IgD-negative memory B cell (primary cell): ENCODE measurements around the gene PELI3. TPM values are rescaled to one million over a fixed set of nuclear protein-coding genes. Genes with fewer than 3 reads are reported as not detected.
A peak's percentile ranks its signal among the peaks of the same experiment; 100 is the strongest.
"Not testable (repeated sequence)": the region's sequence is repeated elsewhere in the genome, so short reads cannot be mapped to it uniquely, and the experiment has no call there.

ENCODE experiments used
- H3K27ac Mint-ChIP-seq, 3 donors: one replicate each; pipeline ENCODE4 v1.8.0; 2020 to 2022; ENCODE audit warnings: mild to moderate bottlenecking in 3 of 3, mixed read lengths in 3 of 3, moderate library complexity in 1 of 3
- H3K27me3 Mint-ChIP-seq: one replicate; pipeline ENCODE4 v1.8.0; 2021; ENCODE audit warnings: mixed read lengths
- H3K36me3 Mint-ChIP-seq: one replicate; pipeline ENCODE4 v1.8.0; 2020; ENCODE audit warnings: mild to moderate bottlenecking, mixed read lengths
- H3K4me1 Mint-ChIP-seq, 3 donors: one replicate each; pipeline ENCODE4 v1.8.0; 2020 to 2022; ENCODE audit warnings: mixed read lengths in 3 of 3, mild to moderate bottlenecking in 1 of 3
- H3K4me3 Mint-ChIP-seq, 4 donors: one replicate each; pipeline ENCODE4 v1.8.0; 2020 to 2022; ENCODE audit warnings: mild to moderate bottlenecking in 4 of 4, mixed read lengths in 4 of 4, moderate library complexity in 3 of 4
- H3K9me3 Mint-ChIP-seq, 3 donors: one replicate each; pipeline ENCODE4 v1.8.0; 2020 to 2021; ENCODE audit warnings: mixed read lengths in 3 of 3, mild to moderate bottlenecking in 1 of 3
- polyA plus RNA-seq: library from polyadenylated mRNA; unstranded; fragments of 300-500 nt; fragmentation: Illumina TruSeq; gene quantifications from one replicate; pipeline ENCODE4 v1.2.3, GENCODE V29; 2021

The PELI3 gene, protein sequence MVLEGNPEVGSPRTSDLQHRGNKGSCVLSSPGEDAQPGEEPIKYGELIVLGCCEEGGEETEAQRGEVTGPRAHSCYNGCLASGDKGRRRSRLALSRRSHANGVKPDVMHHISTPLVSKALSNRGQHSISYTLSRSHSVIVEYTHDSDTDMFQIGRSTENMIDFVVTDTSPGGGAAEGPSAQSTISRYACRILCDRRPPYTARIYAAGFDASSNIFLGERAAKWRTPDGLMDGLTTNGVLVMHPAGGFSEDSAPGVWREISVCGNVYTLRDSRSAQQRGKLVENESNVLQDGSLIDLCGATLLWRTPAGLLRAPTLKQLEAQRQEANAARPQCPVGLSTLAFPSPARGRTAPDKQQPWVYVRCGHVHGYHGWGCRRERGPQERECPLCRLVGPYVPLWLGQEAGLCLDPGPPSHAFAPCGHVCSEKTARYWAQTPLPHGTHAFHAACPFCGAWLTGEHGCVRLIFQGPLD
- polyA plus RNA-seq: 4.3 TPM

DNA sequence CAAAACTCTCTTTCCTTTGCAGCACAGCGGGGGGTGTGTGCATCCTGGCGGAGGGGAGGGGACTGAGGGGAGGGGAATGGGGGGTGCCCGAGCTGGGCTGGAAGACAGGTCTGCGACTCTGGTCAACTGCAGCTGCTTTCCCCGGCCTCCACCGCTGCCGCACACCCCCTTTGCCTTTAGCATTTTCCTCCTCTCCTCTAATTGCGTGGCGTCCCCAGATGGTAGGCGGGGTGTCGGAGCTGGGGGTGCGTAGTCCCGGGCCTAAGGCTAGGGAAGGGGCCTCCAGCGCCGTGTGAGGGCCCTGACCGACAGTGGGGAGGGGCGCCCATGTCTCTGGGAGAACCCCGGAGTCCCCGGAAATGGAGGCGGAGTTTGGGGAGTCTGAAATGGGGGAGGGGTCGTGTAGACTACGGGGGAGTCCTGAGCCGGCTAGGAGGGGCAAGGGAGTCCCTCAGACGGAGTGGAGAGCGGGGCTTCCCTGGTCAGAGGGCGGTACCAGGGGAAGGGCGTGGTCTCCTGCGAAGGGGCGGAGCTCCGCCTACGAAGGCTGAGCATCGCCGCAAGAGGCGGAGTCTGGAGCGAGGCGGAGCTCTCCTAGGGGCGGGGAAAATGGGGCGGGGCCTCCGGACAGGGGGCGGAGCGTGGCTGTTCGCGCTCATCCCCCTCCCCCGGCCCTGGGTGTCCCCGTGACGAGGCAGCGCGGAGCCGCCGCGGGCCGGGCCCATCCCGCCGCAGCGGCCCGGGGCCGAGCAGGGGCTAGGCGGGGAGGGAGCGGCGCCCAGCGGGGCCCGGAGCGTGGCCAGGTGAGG, at the start of gene PELI3:
TSS of gene PELI3 (plus strand) at position 681 of the 809 bp plus-strand sequence. CDS start 1,224 bp downstream, outside the sequence.
- H3K4me1 Mint-ChIP-seq: peaks cover 18 to 20% (median 18%) of the 10 kb centered on the region in 3 donors
- H3K4me3 Mint-ChIP-seq: peak within 1 kb of the TSS; percentile 86 to 97 (median 92)
- H3K27ac Mint-ChIP-seq: peak within 1 kb of the TSS; percentile 64 to 90 (median 87)
- H3K9me3 Mint-ChIP-seq: peaks cover 0 to 4% (median 0%) of the 10 kb centered on the region in 3 donors
- no peaks in the 10 kb centered on the region for H3K27me3 Mint-ChIP-seq
- H3K36me3 Mint-ChIP-seq: peaks cover 2% of the 10 kb centered on the region

GRCh38 chr11:66417000-66417399, 49.7 kb upstream of the PELI3 start:
- Mint-ChIP-seq H3K27ac (peak overlapping the region in 1 of 3 donors; percentile 87), H3K36me3 (no peaks in the 10 kb centered on the region), H3K4me1 (peaks cover 1 to 10% (median 4%) of the 10 kb centered on the region in 3 donors), H3K9me3 (peaks cover 0 to 2% (median 0%) of the 10 kb centered on the region in 3 donors), H3K4me3 (no peak overlapping the region), H3K27me3 (peaks cover 50% of the 10 kb centered on the region)

DNA sequence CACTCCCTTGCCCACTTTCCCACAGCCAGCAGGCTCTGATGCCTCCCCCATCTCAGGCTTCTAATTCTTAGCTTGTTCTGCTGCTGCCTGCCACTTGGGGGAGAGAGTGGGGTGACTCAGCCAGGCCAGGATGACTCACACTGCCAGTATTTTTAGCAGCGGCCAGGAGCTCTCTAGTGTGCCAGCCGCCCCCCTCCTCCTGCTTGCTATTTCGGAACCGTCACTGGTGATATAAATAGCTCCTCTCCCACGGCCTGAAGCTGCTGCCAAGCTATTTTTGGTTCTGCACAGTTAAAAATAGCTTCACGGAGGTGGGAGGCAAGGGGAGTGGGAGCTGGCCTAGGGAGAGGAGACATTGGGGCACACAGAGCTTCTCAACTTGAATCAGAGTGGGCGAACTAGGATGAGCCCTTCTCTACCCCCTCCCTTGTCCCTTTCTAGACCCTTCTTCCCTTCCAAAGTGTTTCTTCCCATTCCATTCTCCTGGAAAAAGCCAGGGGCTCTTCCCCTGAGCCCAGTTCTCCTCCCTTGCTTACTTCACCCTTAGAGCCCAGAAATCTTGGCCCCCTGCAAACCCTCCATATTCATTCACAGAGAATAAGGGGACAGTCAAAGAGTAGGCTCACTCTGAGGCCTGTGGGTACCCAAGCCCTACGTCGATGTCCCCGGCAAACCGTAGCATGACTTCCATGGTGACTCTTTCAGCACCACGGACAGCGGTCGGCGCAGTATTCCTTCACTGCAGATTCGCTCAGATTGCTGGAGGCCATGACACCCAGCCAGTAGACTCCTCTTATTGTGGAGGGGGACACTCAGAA, 48.3 kb upstream of the PELI3 start:
- Mint-ChIP-seq H3K4me3 (peak overlapping the region in 1 of 4 donors; percentile 80), H3K27me3 (peaks cover 48% of the 10 kb centered on the region), H3K27ac (peak overlapping the region in 1 of 3 donors; percentile 87), H3K36me3 (no peaks in the 10 kb centered on the region), H3K9me3 (peaks cover 0 to 2% (median 0%) of the 10 kb centered on the region in 3 donors), H3K4me1 (peaks cover 1 to 10% (median 4%) of the 10 kb centered on the region in 3 donors)

DNA sequence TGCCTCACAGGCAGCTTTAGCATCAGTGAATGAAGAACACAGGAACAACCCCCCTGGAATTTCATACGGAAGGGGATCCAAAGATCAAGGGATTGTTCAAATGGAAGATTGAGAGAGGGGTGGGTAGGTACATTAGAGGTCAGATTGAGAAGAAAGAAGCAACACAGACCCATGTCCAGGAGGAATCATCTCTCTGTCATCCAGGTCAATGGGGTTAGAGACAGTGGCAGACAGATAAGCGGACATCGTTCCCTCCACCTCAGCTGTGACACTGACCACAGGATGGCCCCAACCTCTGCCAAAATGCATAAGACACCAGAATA, 47.8 kb upstream of the PELI3 start:
- Mint-ChIP-seq H3K4me1 (peaks cover 1 to 10% (median 4%) of the 10 kb centered on the region in 3 donors), H3K27me3 (peaks cover 45% of the 10 kb centered on the region), H3K4me3 (peak overlapping the region in 1 of 4 donors; percentile 80), H3K9me3 (peaks cover 0 to 2% (median 0%) of the 10 kb centered on the region in 3 donors), H3K27ac (peak overlapping the region in 1 of 3 donors; percentile 87), H3K36me3 (no peaks in the 10 kb centered on the region)

GRCh38 chr11:66419825-66420224, 46.9 kb upstream of the PELI3 start:
- Mint-ChIP-seq H3K27ac (peak overlapping the region in 1 of 3 donors; percentile 16), H3K9me3 (peaks cover 0 to 2% (median 0%) of the 10 kb centered on the region in 3 donors), H3K27me3 (peaks cover 36% of the 10 kb centered on the region), H3K36me3 (peaks cover 2% of the 10 kb centered on the region), H3K4me1 (peaks cover 1 to 10% (median 5%) of the 10 kb centered on the region in 3 donors), H3K4me3 (no peak overlapping the region)

GRCh38 chr11:66420671-66421476, 45.8 kb upstream of the PELI3 start, which contains the start of gene NPAS4:
Gene NPAS4, plus strand, starts transcription at chr11:66421035. Its CDS starts 145 bp downstream, at chr11:66421180.
- H3K27me3 Mint-ChIP-seq: peaks cover 26% of the 10 kb centered on the region
- peak within 1 kb of the TSS in 2 of 3 donors; percentile 90 to 96 for H3K27ac Mint-ChIP-seq
- peaks cover 2% of the 10 kb centered on the region for H3K36me3 Mint-ChIP-seq
- peaks cover 0 to 2% (median 0%) of the 10 kb centered on the region in 3 donors for H3K9me3 Mint-ChIP-seq
- H3K4me3 Mint-ChIP-seq: peak within 1 kb of the TSS in 3 of 4 donors; percentile 57 to 82 (median 60)
- H3K4me1 Mint-ChIP-seq: peaks cover 1 to 10% (median 5%) of the 10 kb centered on the region in 3 donors

GRCh38 chr11:66421492-66422205, 45.1 kb upstream of the PELI3 start:
- peaks cover 2% of the 10 kb centered on the region for H3K36me3 Mint-ChIP-seq
- H3K27ac Mint-ChIP-seq: peak overlapping the region in 2 of 3 donors; percentile 90 to 96
- H3K4me1 Mint-ChIP-seq: peaks cover 1 to 10% (median 5%) of the 10 kb centered on the region in 3 donors
- H3K4me3 Mint-ChIP-seq: peak overlapping the region in 3 of 4 donors; percentile 57 to 82 (median 60)
- peaks cover 0 to 2% (median 0%) of the 10 kb centered on the region in 3 donors for H3K9me3 Mint-ChIP-seq
- peaks cover 23% of the 10 kb centered on the region for H3K27me3 Mint-ChIP-seq

DNA sequence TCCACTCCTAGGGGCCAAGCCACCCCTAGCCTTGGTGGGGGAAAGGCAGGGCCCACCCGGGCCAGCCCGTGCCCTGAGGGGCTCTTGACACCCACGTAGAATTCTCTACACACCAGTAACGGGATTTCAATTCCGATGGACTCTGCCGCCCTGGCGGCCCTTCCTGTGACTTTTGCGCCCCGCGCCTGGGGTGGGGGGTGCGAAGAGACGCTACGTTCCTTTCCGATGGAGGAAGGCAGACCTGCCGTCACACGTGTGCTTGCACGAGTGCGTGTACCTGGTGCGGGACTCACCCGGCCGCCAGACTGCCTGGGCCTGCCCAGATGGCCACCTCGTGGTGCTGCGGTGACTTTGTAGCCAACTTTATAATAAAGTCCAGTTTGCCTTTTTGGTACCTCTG, 40.4 kb upstream of the PELI3 start:
- Mint-ChIP-seq H3K4me1 (peaks cover 0 to 11% (median 6%) of the 10 kb centered on the region in 3 donors), H3K27ac (no peak overlapping the region), H3K9me3 (no peaks in the 10 kb centered on the region), H3K36me3 (peaks cover 8% of the 10 kb centered on the region), H3K4me3 (no peak overlapping the region), H3K27me3 (no peaks in the 10 kb centered on the region)

GRCh38 chr11:66428933-66429332, 37.8 kb upstream of the PELI3 start:
- H3K4me3 Mint-ChIP-seq: peak overlapping the region in 1 of 4 donors; percentile 32
- no peaks in the 10 kb centered on the region for H3K9me3 Mint-ChIP-seq
- peaks cover 0 to 6% (median 4%) of the 10 kb centered on the region in 3 donors for H3K4me1 Mint-ChIP-seq
- H3K27me3 Mint-ChIP-seq: no peaks in the 10 kb centered on the region
- H3K36me3 Mint-ChIP-seq: peaks cover 16% of the 10 kb centered on the region
- no peak overlapping the region for H3K27ac Mint-ChIP-seq

- H3K4me3 Mint-ChIP-seq: peak overlapping the region in 1 of 4 donors; percentile 21
- peaks cover 16% of the 10 kb centered on the region for H3K36me3 Mint-ChIP-seq
- no peaks in the 10 kb centered on the region for H3K27me3 Mint-ChIP-seq
- peak overlapping the region in 1 of 3 donors; percentile 52 for H3K27ac Mint-ChIP-seq
- peaks cover 0 to 6% (median 3%) of the 10 kb centered on the region in 3 donors for H3K4me1 Mint-ChIP-seq
- no peaks in the 10 kb centered on the region for H3K9me3 Mint-ChIP-seq
Observed at GRCh38 chr11:66429983-66430602, 36.6 kb upstream of the PELI3 start.

GRCh38 chr11:66431287-66431686, 35.4 kb upstream of the PELI3 start:
- Mint-ChIP-seq H3K4me3 (peak overlapping the region in 1 of 4 donors; percentile 11), H3K36me3 (peaks cover 18% of the 10 kb centered on the region)
- not testable (repeated sequence) for H3K9me3 Mint-ChIP-seq, H3K27ac Mint-ChIP-seq, H3K4me1 Mint-ChIP-seq, H3K27me3 Mint-ChIP-seq

DNA sequence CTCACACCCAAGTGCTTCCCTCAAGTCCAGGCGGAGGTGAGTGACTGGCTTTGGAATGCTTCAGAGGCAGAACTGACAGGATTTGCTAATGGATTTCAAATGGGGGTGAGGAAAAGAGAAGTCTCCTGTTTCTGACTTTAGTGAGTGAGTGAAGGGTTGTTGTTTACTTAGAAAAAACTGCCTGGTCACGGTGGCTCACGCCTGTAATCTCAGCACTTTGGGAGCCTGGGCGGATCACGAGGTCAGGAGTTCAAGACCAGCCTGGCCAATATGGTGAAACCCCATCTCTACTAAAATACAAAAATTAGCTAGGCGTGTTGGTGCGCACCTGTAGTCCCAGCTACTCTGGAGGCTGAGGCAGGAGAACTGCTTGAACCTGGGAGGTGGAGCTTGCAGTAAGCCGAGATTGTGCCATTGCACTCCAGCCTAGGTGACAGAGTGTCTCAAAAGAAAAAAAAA, 34.8 kb upstream of the PELI3 start:
- H3K9me3 Mint-ChIP-seq, H3K4me3 Mint-ChIP-seq, H3K27ac Mint-ChIP-seq, H3K4me1 Mint-ChIP-seq, H3K27me3 Mint-ChIP-seq: not testable (repeated sequence)
- H3K36me3 Mint-ChIP-seq: peaks cover 18% of the 10 kb centered on the region
